ENCODE results near the gene DHFR. TPM values are rescaled to one million over a fixed set of nuclear protein-coding genes. Genes with fewer than 3 reads are reported as not detected.

Gene DHFR
- total RNA-seq, 1 donor from 2014 or later: 23.5 TPM

- DNase-seq: no peak
- TF ChIP-seq, protein P1, sequence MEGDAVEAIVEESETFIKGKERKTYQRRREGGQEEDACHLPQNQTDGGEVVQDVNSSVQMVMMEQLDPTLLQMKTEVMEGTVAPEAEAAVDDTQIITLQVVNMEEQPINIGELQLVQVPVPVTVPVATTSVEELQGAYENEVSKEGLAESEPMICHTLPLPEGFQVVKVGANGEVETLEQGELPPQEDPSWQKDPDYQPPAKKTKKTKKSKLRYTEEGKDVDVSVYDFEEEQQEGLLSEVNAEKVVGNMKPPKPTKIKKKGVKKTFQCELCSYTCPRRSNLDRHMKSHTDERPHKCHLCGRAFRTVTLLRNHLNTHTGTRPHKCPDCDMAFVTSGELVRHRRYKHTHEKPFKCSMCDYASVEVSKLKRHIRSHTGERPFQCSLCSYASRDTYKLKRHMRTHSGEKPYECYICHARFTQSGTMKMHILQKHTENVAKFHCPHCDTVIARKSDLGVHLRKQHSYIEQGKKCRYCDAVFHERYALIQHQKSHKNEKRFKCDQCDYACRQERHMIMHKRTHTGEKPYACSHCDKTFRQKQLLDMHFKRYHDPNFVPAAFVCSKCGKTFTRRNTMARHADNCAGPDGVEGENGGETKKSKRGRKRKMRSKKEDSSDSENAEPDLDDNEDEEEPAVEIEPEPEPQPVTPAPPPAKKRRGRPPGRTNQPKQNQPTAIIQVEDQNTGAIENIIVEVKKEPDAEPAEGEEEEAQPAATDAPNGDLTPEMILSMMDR (IDR thresholded peaks at IDR 0.05; ENCODE audit: partially characterized antibody, unreplicated experiment): no peak
- Mint-ChIP-seq H3K27me3 (ENCODE audit: unreplicated experiment) (peaks cover 3% of the 10 kb centered on the region), H3K27ac (ENCODE audit: unreplicated experiment) (no peak overlapping the region), H3K9me3 (ENCODE audit: unreplicated experiment) (no peaks in the 10 kb centered on the region), H3K4me3 (ENCODE audit: unreplicated experiment) (no peak overlapping the region), H3K36me3 (ENCODE audit: unreplicated experiment) (no peaks in the 10 kb centered on the region), H3K4me1 (ENCODE audit: low read depth, unreplicated experiment) (peaks cover 4% of the 10 kb centered on the region)
These were observed 4.3 kb upstream of the DHFR start for GRCh38 chr5:80659106-80659505.

DNA sequence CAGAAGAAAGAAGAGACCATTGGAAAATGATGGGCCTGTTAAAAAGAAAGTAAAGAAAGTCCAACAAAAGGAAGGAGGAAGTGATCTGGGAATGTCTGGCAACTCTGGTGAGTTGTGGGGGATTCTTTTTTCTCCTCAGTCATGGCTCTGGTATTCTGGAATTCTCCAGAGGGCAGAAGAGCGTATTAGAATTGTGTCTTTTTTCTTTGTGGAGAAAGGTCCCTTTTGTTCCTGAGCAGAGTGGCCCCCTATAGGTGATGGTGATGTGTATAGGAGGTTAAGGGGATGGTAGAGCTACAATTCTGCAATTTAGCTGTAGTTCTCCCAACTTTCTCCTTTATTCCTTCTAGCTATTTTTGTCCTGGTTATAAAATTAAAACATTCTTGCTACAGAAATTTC, 1.6 kb upstream of the DHFR start:
- TF ChIP-seq, protein P1 (IDR thresholded peaks at IDR 0.05; ENCODE audit: partially characterized antibody, unreplicated experiment): no peak
- Mint-ChIP-seq H3K27me3 (ENCODE audit: unreplicated experiment) (peaks cover 3% of the 10 kb centered on the region), H3K4me3 (ENCODE audit: unreplicated experiment) (no peak overlapping the region), H3K27ac (ENCODE audit: unreplicated experiment) (no peak overlapping the region), H3K9me3 (ENCODE audit: unreplicated experiment) (no peaks in the 10 kb centered on the region), H3K36me3 (ENCODE audit: unreplicated experiment) (no peaks in the 10 kb centered on the region), H3K4me1 (ENCODE audit: low read depth, unreplicated experiment) (peaks cover 8% of the 10 kb centered on the region)
- DNase-seq: no peak

GRCh38 chr5:80655231-80655774, 520 bp upstream of the DHFR start:
- TF ChIP-seq, protein P1 (IDR thresholded peaks at IDR 0.05; ENCODE audit: partially characterized antibody, unreplicated experiment): no peak
- Mint-ChIP-seq H3K36me3 (ENCODE audit: unreplicated experiment) (no peaks in the 10 kb centered on the region), H3K4me1 (ENCODE audit: low read depth, unreplicated experiment) (peaks cover 8% of the 10 kb centered on the region), H3K27me3 (ENCODE audit: unreplicated experiment) (peaks cover 3% of the 10 kb centered on the region), H3K9me3 (ENCODE audit: unreplicated experiment) (no peaks in the 10 kb centered on the region), H3K4me3 (ENCODE audit: unreplicated experiment) (peak overlapping the region; percentile 99), H3K27ac (ENCODE audit: unreplicated experiment) (peak overlapping the region; percentile 92)
- no peak for DNase-seq

GRCh38 chr5:80654054-80654390, 761 bp downstream of the DHFR start:
- Mint-ChIP-seq H3K4me3 (ENCODE audit: unreplicated experiment) (peak overlapping the region; percentile 82), H3K9me3 (ENCODE audit: unreplicated experiment) (no peaks in the 10 kb centered on the region), H3K36me3 (ENCODE audit: unreplicated experiment) (no peaks in the 10 kb centered on the region), H3K27ac (ENCODE audit: unreplicated experiment) (no peak overlapping the region), H3K27me3 (ENCODE audit: unreplicated experiment) (peaks cover 3% of the 10 kb centered on the region), H3K4me1 (ENCODE audit: low read depth, unreplicated experiment) (peaks cover 8% of the 10 kb centered on the region)
- DNase-seq: peak; percentile 22
- TF ChIP-seq, protein P1 (IDR thresholded peaks at IDR 0.05; ENCODE audit: partially characterized antibody, unreplicated experiment): no peak

- Mint-ChIP-seq H3K4me1 (ENCODE audit: low read depth, unreplicated experiment) (peaks cover 8% of the 10 kb centered on the region), H3K4me3 (ENCODE audit: unreplicated experiment) (peak overlapping the region; percentile 82), H3K27me3 (ENCODE audit: unreplicated experiment) (peaks cover 3% of the 10 kb centered on the region), H3K27ac (ENCODE audit: unreplicated experiment) (no peak overlapping the region), H3K36me3 (ENCODE audit: unreplicated experiment) (no peaks in the 10 kb centered on the region), H3K9me3 (ENCODE audit: unreplicated experiment) (no peaks in the 10 kb centered on the region)
- TF ChIP-seq, protein P1 (IDR thresholded peaks at IDR 0.05; ENCODE audit: partially characterized antibody, unreplicated experiment): no peak
- DNase-seq: no peak
These were observed 1.3 kb downstream of the DHFR start for GRCh38 chr5:80653502-80653901.
